Measurements from ENCODE around the gene RPL13.

RPL13 gene

DNA sequence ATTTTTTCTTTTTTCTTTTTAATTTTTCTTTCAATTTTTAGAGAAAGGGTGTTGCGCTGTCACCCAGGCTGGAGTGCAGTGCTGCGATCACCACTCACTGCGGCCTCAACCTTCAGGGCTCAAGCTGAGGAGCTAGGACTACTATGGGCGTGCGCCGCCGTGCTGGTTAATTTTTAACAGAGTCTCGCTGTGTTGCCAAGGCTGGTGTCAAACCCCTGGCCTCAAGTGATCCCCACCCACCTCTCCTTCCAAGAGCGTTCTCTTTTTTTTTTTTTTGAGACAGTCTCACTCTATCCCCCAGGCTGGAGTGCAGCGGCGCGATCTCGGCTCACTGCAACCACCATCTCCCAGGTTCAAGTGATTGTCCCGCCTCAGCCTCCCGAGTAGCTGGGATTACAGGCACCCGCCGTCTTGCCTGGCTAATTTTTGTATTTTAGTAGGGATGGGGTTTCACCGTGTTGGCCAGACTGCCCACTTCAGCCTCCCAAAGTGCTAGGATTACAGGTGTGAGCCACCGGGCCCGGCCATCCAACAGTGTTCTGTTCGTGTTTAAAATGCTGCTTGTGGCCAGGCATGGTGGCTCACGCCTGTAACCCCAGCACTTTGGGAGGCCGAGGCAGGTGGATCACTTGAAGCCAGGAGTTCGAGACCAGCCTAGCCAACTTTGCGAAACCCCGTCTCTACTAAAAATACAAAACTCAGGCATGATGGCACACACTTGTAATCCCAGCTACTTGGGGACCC, 14.5 kb upstream of the RPL13 start:
- no peak for DNase-seq

DNA sequence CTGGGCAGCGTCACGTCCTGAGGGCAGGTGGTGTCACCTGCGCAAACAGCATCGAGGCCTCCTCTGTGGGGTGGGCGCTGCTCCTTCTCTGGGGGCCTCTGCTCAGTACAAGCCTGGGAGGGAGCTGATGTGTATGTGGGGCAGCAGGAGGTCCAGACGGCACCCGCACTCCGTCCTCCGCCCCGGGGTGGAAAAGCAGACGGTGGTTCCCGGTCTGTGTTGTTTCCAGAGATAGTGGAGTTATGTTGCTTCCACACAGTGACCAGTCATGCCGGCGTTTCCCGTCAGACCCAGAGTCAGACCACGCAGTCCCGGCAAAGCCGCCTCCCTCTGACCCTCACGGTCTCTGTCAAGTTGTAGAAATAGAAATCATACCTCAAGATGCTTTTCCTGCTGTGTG, 13.7 kb upstream of the RPL13 start:
- DNase-seq: no peak

GRCh38 chr16:89547291-89547690, 13.2 kb upstream of the RPL13 start:
- DNase-seq: no peak

DNA sequence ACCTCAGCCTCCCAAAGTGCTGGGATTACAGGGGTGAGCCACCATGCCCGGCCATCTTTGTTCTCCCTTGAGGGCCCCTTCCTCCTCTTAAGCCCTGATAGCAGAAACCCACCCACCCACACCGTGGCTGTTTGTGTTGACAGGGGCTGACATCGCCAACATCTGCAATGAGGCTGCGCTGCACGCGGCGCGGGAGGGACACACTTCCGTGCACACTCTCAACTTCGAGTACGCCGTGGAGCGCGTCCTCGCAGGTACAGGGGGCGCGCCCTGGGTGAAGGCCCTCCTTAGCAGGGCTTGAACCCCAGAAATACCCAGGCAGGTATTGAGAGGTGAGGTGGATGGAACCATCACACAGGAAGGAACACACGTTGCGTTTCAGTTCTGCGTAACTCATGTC, 12.6 kb upstream of the RPL13 start:
- DNase-seq: no peak

DNA sequence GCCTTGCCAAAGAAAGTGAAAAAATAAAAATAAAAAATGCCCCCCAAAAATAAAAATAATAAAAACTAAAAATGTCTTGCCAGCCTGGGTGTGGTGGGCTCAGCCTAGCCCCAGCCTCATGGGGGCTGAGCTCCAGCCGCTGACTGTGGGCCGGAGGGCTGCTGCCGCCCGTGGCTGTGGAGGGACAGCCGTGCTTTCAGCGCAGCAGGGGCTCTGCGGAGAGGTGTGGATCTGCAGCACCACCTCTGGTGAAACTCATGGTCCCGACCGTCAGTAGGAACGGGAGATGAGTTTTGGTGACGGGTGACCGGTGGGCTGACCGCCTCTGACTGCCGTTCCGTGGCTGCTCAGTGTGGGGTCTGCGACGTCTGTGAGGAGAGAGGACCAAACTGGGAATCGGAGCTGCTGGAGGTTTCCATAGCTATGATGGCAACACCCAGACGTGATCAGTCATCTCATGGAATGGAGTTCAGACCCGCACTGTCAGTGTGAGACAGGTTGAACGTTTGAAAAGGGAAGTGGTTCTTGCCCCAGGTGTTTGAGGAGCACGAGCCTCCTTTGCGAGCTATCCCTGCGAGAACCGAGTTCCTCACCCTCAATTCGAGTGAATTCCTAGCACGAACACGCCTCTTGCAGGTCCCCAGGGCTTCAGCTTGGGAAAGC, 12.0 kb upstream of the RPL13 start:
- no peak for DNase-seq

- no peak for DNase-seq
Measured at GRCh38 chr16:89549007-89549700, 11.3 kb upstream of the RPL13 start.

GRCh38 chr16:89550421-89551007, 10.0 kb upstream of the RPL13 start:
- DNase-seq: no peak

- no peak for DNase-seq
Measured at GRCh38 chr16:89552329-89552728, 8.2 kb upstream of the RPL13 start.

DNA sequence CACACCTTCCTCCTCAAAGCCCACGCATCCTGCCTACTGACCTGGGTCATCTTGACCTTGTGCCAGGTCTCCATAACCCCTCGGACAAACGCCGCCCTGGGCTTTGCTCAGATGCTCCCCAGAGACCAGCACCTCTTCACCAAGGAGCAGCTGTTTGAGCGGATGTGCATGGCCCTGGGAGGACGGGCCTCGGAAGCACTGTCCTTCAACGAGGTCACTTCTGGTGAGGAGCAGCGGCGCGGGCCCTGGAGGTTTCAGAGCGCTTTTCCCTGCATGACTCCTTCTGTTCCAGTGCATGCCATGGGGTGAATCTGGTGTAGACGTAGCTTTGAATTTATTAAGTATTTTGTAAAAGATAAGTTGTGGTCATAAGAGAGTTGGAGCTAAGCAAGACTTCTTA, 7.6 kb upstream of the RPL13 start:
- no peak for DNase-seq

DNA sequence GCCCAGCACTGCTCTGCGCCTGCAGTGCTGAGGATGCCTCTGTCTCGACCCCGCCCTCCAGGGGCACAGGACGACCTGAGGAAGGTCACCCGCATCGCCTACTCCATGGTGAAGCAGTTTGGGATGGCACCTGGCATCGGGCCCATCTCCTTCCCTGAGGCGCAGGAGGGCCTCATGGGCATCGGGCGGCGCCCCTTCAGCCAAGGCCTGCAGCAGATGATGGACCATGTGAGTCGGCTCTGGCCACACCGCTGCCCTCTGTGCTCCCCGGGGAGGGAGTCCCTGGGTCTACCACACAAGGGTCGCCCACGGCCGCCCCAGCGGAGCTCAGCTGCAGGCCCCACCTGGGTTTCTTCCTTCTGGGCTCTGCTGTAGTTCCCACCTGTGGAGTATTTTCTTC, 6.7 kb upstream of the RPL13 start:
- DNase-seq: no peak

DNA sequence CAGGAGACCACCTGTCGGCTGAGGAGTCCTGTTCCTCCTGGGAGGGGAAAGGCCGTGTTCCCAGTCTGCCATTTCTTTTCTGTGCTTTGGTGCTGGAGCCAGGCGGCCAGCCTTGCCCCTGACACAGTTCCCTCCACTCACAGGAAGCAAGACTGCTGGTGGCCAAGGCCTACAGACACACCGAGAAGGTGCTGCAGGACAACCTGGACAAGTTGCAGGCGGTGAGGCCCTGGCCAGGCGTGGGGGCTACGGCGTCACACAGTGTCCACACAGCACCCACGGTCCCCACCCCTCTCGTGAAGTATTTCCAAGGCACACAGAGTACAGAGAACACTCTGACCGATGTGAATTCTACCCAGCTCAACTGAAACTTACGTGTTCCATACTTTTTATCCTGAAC, 6.1 kb upstream of the RPL13 start:
- no peak for DNase-seq

DNA sequence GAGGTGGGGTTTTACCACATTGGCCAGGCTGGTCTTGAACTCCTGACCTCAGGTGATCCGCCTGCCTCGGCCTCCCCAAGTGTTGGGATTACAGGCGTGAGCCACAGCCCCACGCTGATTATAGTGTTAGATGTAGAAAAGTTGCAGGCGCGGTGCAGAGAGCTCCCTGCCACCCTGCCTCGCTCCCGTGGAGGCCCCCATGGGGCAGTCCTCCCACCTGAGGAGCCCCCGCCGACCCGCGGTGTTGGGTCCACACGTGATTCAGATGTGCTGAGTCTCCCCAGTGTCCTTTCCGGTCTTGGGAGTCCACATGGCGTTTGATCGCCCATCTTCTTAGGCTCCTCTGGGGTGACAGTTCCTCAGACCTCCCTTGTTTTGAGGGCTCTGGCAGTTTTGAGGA, 5.2 kb upstream of the RPL13 start:
- DNase-seq: no peak

DNA sequence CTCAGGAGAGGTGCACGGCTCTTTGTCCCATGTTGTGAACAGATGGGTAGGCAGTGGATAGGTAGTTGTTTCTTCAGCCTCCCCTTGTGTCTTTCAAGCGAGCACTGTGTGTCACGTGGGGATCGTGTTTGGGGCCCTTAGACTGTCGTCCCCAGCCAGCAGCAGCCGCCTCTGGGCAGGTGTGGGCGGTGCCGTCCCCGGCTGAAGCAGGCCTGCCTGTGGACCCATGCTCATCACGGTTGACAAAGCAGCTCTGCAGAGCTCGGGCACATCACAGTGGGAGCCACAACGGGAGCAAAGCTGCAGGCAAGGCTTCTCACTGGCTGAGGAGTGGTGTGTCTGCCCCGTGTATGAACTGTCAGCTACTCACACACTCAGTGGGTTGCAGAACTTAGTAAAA, 4.7 kb upstream of the RPL13 start:
- DNase-seq: no peak

DNA sequence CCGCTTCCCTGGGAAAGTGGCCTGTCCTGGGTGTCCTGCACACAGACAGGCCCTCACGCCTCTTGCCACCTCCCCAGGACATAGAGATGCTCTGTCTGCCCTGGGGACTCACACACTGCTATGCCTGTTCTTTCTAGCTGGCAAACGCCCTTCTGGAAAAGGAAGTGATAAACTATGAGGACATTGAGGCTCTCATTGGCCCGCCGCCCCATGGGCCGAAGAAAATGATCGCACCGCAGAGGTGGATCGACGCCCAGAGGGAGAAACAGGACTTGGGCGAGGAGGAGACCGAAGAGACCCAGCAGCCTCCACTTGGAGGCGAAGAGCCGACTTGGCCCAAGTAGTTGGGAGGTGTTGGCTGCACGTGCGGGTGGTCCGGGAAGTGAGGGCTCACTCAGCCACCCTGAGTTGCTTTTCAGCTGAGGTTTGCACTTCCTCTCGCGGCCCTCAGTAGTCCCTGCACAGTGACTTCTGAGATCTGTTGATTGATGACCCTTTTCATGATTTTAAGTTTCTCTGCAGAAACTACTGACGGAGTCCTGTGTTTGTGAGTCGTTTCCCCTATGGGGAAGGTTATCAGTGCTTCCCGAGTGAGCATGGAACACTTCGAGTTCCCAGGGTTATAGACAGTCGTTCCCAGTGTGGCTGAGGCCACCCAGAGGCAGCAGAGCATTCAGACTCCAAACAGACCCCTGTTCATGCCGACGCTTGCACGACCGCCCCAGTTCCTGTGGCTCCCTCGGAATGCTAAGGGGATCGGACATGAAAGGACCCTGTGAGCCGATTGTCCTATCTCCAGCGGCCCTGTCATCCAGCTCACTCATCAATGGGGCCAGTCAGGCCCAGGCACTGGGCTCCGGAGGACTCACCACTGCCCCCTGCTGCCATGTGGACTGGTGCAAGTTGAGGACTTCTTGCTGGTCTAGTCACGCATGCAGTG, 3.5 kb upstream of the RPL13 start:
- DNase-seq: peak; percentile 74

- no peak for DNase-seq
Measured at GRCh38 chr16:89557690-89558490, 2.6 kb upstream of the RPL13 start.

DNA sequence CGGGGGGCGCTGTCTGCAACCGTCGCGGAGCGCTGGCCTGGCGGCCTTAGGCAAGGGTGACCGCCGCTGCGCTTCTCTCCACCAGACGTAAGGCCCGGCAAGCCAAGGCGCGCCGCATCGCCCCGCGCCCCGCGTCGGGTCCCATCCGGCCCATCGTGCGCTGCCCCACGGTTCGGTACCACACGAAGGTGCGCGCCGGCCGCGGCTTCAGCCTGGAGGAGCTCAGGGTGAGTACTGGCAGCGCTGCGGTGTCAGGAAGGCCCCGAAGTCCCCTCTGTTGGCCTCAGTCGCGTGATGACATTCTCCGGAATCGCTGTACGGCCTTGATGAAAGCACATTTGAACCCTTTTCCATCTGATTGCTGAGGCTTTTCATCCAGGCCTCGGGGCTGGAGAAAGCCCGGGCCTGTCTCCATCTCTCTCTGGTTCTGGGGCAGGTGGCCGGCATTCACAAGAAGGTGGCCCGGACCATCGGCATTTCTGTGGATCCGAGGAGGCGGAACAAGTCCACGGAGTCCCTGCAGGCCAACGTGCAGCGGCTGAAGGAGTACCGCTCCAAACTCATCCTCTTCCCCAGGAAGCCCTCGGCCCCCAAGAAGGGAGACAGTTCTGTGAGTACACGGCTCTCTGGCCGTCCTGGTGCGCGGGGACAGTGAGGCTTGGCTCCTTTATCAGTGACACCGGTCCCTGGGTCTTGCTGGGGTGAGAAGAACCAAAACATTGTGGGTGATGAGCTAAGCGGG, 831 bp downstream of the RPL13 start:
- DNase-seq: no peak

DNA sequence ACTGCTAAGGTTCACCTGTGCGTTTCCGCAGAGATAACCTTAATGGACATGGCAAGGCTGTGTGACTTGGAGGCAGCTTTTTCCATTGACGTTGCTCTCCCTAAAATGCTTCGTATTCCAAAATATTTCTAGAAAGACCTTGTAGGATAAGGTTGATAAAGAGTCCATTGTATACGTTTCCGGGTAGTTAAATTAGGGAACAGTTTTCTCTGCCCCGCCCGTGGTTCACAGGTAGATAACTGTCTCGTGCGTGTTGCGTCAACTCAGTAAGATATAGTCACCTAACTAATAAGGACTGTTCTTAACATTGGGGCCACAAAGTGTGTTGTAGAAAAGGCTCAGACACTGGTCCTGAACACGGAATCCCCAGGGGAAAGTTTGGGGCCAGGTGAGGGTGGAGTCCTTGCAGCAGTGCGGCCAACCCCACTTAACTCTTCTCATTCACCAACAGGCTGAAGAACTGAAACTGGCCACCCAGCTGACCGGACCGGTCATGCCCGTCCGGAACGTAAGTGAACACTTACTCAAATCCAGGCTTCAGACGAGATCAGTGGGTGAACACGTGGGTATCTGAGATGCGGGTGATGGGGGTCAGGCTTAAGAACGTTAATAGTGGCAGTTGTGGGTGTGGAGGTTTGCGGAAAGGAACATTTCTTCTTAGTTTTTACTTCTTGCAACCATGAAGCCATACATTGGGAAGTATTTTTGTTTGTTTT, 1.6 kb downstream of the RPL13 start:
- no peak for DNase-seq

DNA sequence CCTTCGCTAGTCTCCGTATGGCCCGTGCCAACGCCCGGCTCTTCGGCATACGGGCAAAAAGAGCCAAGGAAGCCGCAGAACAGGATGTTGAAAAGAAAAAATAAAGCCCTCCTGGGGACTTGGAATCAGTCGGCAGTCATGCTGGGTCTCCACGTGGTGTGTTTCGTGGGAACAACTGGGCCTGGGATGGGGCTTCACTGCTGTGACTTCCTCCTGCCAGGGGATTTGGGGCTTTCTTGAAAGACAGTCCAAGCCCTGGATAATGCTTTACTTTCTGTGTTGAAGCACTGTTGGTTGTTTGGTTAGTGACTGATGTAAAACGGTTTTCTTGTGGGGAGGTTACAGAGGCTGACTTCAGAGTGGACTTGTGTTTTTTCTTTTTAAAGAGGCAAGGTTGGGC, 2.5 kb downstream of the RPL13 start:
- DNase-seq: no peak

DNA sequence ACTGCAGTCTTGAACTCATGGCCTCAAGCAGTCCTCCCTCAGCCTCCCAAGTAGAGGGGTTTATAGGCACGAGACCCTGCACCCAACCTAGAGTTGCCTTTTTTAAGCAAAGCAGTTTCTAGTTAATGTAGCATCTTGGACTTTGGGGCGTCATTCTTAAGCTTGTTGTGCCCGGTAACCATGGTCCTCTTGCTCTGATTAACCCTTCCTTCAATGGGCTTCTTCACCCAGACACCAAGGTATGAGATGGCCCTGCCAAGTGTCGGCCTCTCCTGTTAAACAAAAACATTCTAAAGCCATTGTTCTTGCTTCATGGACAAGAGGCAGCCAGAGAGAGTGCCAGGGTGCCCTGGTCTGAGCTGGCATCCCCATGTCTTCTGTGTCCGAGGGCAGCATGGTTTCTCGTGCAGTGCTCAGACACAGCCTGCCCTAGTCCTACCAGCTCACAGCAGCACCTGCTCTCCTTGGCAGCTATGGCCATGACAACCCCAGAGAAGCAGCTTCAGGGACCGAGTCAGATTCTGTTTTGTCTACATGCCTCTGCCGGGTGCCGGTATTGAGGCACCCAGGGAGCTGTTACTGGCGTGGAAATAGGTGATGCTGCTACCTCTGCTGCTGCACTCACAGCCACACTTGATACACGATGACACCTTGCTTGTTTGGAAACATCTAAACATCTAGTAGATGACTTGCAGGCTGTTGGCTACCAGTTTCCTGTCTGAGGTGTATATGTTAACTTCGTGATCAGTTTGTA, 3.3 kb downstream of the RPL13 start:
- no peak for DNase-seq
